ENCODE data around the gene SRC. TPM values are rescaled to one million over a fixed set of nuclear protein-coding genes. Genes with fewer than 3 reads are reported as not detected.

Gene SRC
- total RNA-seq, 4 donors from 2014 or later = 27.5 to 52.2 (median 42.3) TPM

- DNase-seq (ENCODE audit: extremely low spot score) = no peak
- no peak overlapping the region for H3K4me3 ChIP-seq
- no peaks in the 10 kb centered on the region for H3K36me3 ChIP-seq
- H3K27ac ChIP-seq (replicated peaks in 1 of 4) = no peak overlapping the region
- intact Hi-C loops (cut with DNase I) = loop anchor here (5.0 kb wide), 1 partner anchor 35 kb away; no protein-coding TSS in a partner anchor
- H3K4me1 ChIP-seq = peaks cover 4 to 25% (median 21%) of the 10 kb centered on the region in 4 donors
- H3K27me3 ChIP-seq = peaks cover 0 to 10% (median 0%) of the 10 kb centered on the region in 4 donors
- no peaks in the 10 kb centered on the region for H3K9me3 ChIP-seq
- TF ChIP-seq POLR2AphosphoS5 (IDR thresholded peaks at IDR 0.05) (no peak), EP300 (IDR thresholded peaks at IDR 0.05) (no peak), CTCF (IDR thresholded peaks at IDR 0.05) (no peak), POLR2A (IDR thresholded peaks at IDR 0.05; ENCODE audit: low read depth) (no peak)
- 85% methylated on average over 3 of the region's 4 CpGs for WGBS
Observed at GRCh38 chr20:37342231-37343177, 3.4 kb upstream of the SRC start.

DNA sequence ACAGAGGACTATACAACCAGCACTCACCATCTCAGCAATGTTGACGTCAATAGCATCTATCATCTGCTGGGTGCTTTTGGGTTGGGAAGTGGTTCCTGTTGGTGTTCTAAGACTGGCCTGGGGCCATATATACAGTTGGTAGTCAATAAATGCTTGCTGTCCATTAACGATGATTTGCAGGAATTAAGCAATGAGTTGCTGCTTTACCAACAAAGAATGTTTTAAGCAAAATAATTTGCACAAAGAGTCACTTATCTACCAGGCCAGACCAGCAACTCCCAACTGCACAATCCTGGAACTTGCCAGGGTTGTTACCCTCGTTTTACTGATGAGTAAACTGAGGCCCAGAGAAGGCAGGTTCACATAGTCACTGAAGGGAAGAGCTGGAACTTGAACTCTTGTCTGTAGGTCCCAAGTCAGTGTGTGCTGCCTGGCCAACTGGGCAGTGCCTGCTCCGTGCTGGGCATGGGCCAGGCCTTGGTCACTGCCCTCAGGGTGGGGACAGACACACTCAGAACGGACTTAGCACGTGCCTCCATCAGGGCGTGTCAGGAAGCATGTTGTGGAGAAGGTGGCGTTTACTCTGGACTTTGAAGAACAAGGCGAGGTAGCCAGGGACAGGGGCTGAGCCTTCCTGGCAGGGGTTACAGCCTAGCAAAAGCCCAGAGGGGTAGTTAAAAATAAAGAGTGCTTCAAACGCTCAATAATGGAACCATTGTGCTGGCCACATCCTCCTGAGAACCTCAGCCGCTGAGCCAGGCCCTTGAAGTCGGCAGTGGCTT is 2.5 kb upstream of the SRC start:
- no peaks in the 10 kb centered on the region for H3K9me3 ChIP-seq
- DNase-seq (ENCODE audit: extremely low spot score) = no peak
- H3K27me3 ChIP-seq = peaks cover 0 to 10% (median 0%) of the 10 kb centered on the region in 4 donors
- 73% methylated on average over 12 of the region's 12 CpGs for WGBS
- H3K36me3 ChIP-seq = no peaks in the 10 kb centered on the region
- peaks cover 4 to 34% (median 29%) of the 10 kb centered on the region in 4 donors for H3K4me1 ChIP-seq
- no peak overlapping the region for H3K27ac ChIP-seq (replicated peaks in 1 of 4)
- no peak for TF ChIP-seq EP300 (IDR thresholded peaks at IDR 0.05)
- TF ChIP-seq POLR2AphosphoS5 (IDR thresholded peaks at IDR 0.05) = no peak
- no peak for TF ChIP-seq POLR2A (IDR thresholded peaks at IDR 0.05; ENCODE audit: low read depth)
- no peak for TF ChIP-seq CTCF (IDR thresholded peaks at IDR 0.05)
- no peak overlapping the region for H3K4me3 ChIP-seq
- intact Hi-C loops (cut with DNase I) = loop anchor here (5.0 kb wide), 1 partner anchor 36 kb away; no protein-coding TSS in a partner anchor

- no peak overlapping the region for H3K4me3 ChIP-seq
- WGBS = 80% methylated on average over 4 of the region's 4 CpGs
Observed at GRCh38 chr20:37343994-37344355, 2.0 kb upstream of the SRC start.

More at GRCh38 chr20:37343994-37344355, 2.0 kb upstream of the SRC start:
- intact Hi-C loops (cut with DNase I) = loop anchor here (5.0 kb wide), 1 partner anchor 37 kb away; no protein-coding TSS in a partner anchor
- DNase-seq (ENCODE audit: extremely low spot score) = no peak
- TF ChIP-seq POLR2AphosphoS5 (IDR thresholded peaks at IDR 0.05) (no peak), EP300 (IDR thresholded peaks at IDR 0.05) (no peak), CTCF (IDR thresholded peaks at IDR 0.05) (no peak), POLR2A (IDR thresholded peaks at IDR 0.05; ENCODE audit: low read depth) (no peak)
- Histone ChIP-seq H3K27ac (replicated peaks in 1 of 4) (peak overlapping the region in 1 of 4 donors; percentile 86), H3K27me3 (peaks cover 0 to 10% (median 0%) of the 10 kb centered on the region in 4 donors), H3K36me3 (no peaks in the 10 kb centered on the region), H3K4me1 (peaks cover 4 to 40% (median 33%) of the 10 kb centered on the region in 4 donors), H3K9me3 (no peaks in the 10 kb centered on the region)

Data from esophagus muscularis mucosa (tissue), 4 donors.